CD14-positive monocyte (primary cell): Measurements from ENCODE around the gene UHRF1. TPM values are rescaled to one million over a fixed set of nuclear protein-coding genes. Genes with fewer than 3 reads are reported as not detected.

Experiments
- DNase-seq, 3 donors: peaks; one replicate each; pipeline ENCODE4 v3.0.0-alpha.2; 2011 to 2022
- H2AFZ ChIP-seq: 2 replicates; pipeline ENCODE4 v1.6.0; 2012; ENCODE audit warnings: mild to moderate bottlenecking, low read depth, low read length, inconsistent platforms; ENCODE audit not compliant: insufficient read depth, poor library complexity, severe bottlenecking
- H3K27ac ChIP-seq, 2 donors: 1 replicate in 1 of 2; 2 replicates in 1 of 2; pipeline ENCODE4 v1.5.1; 2012 to 2013; ENCODE audit warnings: low read length in 2 of 2, control low read depth in 1 of 2, inconsistent platforms in 1 of 2, low read depth in 1 of 2, mild to moderate bottlenecking in 1 of 2
- H3K27me3 ChIP-seq, 2 donors: one replicate each; pipeline versions ENCODE4 v1.6.0 to v1.6.1; 2011 to 2013; ENCODE audit warnings: low read length in 2 of 2; ENCODE audit not compliant: control insufficient read depth in 2 of 2, insufficient read depth in 2 of 2
- H3K36me3 ChIP-seq, 2 donors: replicated peaks in 1 of 2; 1 replicate in 1 of 2; 2 replicates in 1 of 2; pipeline versions ENCODE4 v1.5.1 to v1.6.1; 2012 to 2013; ENCODE audit warnings: low read length in 2 of 2, control low read depth in 1 of 2, inconsistent platforms in 1 of 2, mild to moderate bottlenecking in 1 of 2; ENCODE audit not compliant: insufficient read depth in 2 of 2, control insufficient read depth in 1 of 2
- H3K4me1 ChIP-seq, 2 donors: 1 replicate in 1 of 2; 2 replicates in 1 of 2; pipeline versions ENCODE4 v1.5.1 to v1.6.1; 2012 to 2013; ENCODE audit warnings: low read length in 2 of 2, control low read depth in 1 of 2, inconsistent platforms in 1 of 2, mild to moderate bottlenecking in 1 of 2, moderate library complexity in 1 of 2; ENCODE audit not compliant: insufficient read depth in 2 of 2, control insufficient read depth in 1 of 2
- H3K4me2 ChIP-seq: replicated peaks from 2 replicates; pipeline ENCODE3; 2012; ENCODE audit warnings: low read length, moderate library complexity, mild to moderate bottlenecking; ENCODE audit not compliant: poor library complexity, severe bottlenecking; ENCODE audit errors: extremely low read depth
- H3K4me3 ChIP-seq, 3 experiments: fragments of 200-600 bp in 1 of 3; sonication (generic) in 1 of 3; replicated peaks in 1 of 3; 1 replicate in 2 of 3; 2 replicates in 1 of 3; pipeline ENCODE4 v1.5.1; 2011 to 2013; ENCODE audit warnings: low read length in 3 of 3, mild to moderate bottlenecking in 3 of 3, control low read depth in 2 of 3, low read depth in 2 of 3, inconsistent platforms in 1 of 3, moderate library complexity in 1 of 3
- H3K79me2 ChIP-seq: 2 replicates; pipeline ENCODE4 v1.6.0; 2012; ENCODE audit warnings: mild to moderate bottlenecking, control low read depth, inconsistent platforms, low read length, moderate library complexity; ENCODE audit not compliant: insufficient read depth
- H3K9ac ChIP-seq: 2 replicates; pipeline ENCODE4 v1.6.0; 2017; ENCODE audit warnings: low read length, mild to moderate bottlenecking; ENCODE audit not compliant: insufficient read depth, poor library complexity, severe bottlenecking
- H3K9me3 ChIP-seq, 2 donors: replicated peaks in 1 of 2; 1 replicate in 1 of 2; 2 replicates in 1 of 2; pipeline versions ENCODE4 v1.5.1 to v1.6.1; 2012 to 2013; ENCODE audit warnings: low read length in 2 of 2, control low read depth in 1 of 2; ENCODE audit not compliant: control insufficient read depth in 1 of 2, insufficient read depth in 1 of 2
- H4K20me1 ChIP-seq: 2 replicates; pipeline ENCODE4 v1.6.0; 2012; ENCODE audit warnings: mild to moderate bottlenecking, low read length, control low read depth, moderate library complexity; ENCODE audit not compliant: insufficient read depth
- H3K27ac Mint-ChIP-seq, 7 donors: one replicate each; pipeline ENCODE4 v1.8.0; 2020; ENCODE audit warnings: mild to moderate bottlenecking in 7 of 7, mixed read lengths in 7 of 7, moderate library complexity in 6 of 7, inconsistent platforms in 2 of 7
- H3K27me3 Mint-ChIP-seq, 3 donors: one replicate each; pipeline ENCODE4 v1.8.0; 2021 to 2022; ENCODE audit warnings: low read depth in 3 of 3, mild to moderate bottlenecking in 3 of 3, mixed read lengths in 3 of 3, moderate library complexity in 3 of 3, inconsistent platforms in 1 of 3
- H3K36me3 Mint-ChIP-seq, 2 donors: one replicate each; pipeline ENCODE4 v1.8.0; 2020; ENCODE audit warnings: mixed read lengths in 2 of 2, inconsistent platforms in 1 of 2, mild to moderate bottlenecking in 1 of 2
- H3K4me1 Mint-ChIP-seq: one replicate; pipeline ENCODE4 v1.8.0; 2020; ENCODE audit warnings: mild to moderate bottlenecking, mixed read lengths
- H3K4me3 Mint-ChIP-seq, 2 donors: one replicate each; pipeline ENCODE4 v1.8.0; 2020; ENCODE audit warnings: mild to moderate bottlenecking in 2 of 2, mixed read lengths in 2 of 2, moderate library complexity in 1 of 2
- H3K9me3 Mint-ChIP-seq, 7 donors: one replicate each; pipeline ENCODE4 v1.8.0; 2020 to 2022; ENCODE audit warnings: mixed read lengths in 7 of 7, mild to moderate bottlenecking in 6 of 7, moderate library complexity in 6 of 7, inconsistent platforms in 2 of 7
- WGBS: methylation state at CpG from one replicate; pipeline ENCODE4 v1.1.5; 2013; ENCODE audit warnings: missing lambda C conversion rate; ENCODE audit not compliant: insufficient coverage; 5-methylcytosine and 5-hydroxymethylcytosine counted together
- intact Hi-C, 2 donors: fragments of 100-400 bp; cut with micrococcal nuclease; formaldehyde crosslinking; loops; one replicate each; pipeline versions ENCODE4 v1.15.0 to v1.15.1; 2023
- polyA plus RNA-seq, 3 donors: library from polyadenylated mRNA; depleted of rRNA in 1 of 3; unstranded in 2 of 3; stranded (reverse) in 1 of 3; fragments of 300-500 nt in 2 of 3; fragments of >200 nt in 1 of 3; fragmentation: Illumina TruSeq in 2 of 3; gene quantifications; 1 replicate in 2 of 3; 2 replicates in 1 of 3; pipeline ENCODE4 v1.2.3, GENCODE V29; 2012 to 2021
- TF ChIP-seq, protein P1 (sequence below): fragments of 200-600 bp; IDR thresholded peaks from one replicate; pipeline ENCODE4 v1.8.0; 2022; ENCODE audit warnings: antibody characterized with exemption, mild to moderate bottlenecking

Gene UHRF1
- polyA plus RNA-seq, 3 donors = 0.06 to 0.77 (median 0.63) TPM

DNA sequence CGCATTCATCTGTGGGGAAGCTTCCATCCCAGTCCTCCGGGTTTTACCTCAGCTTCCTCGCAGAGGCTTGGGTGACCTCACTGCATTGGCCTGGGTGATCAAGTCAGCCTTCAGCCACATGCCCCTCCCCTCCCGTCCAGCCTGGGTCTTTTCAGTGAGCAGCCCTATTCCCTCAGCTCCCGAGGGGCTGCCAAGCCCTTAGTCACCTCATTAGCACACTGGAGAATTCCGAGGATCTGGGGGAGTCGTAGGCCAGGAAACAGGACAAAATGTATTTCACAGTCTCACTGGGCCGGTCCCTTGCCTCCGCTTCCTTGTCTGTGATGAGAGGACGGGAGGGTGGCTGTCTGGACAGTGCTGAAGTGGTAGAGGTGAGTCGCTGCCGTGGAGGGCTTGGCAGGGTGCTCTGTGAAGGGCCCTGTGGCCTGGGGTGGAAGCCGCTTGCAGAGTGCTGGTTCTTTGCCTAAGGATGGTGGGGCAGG, 79.5 kb downstream of the UHRF1 start:
- DNase-seq = no peak
- no peak overlapping the region for H2AFZ ChIP-seq
- peaks cover 0 to 6% of the 10 kb centered on the region in 2 donors for H3K9me3 ChIP-seq
- H3K4me1 Mint-ChIP-seq = peaks cover 2% of the 10 kb centered on the region
- H3K27me3 ChIP-seq = no peaks in the 10 kb centered on the region
- peaks cover 0 to 11% (median 0%) of the 10 kb centered on the region in 7 donors for H3K9me3 Mint-ChIP-seq
- H3K4me1 ChIP-seq = no peaks in the 10 kb centered on the region
- no peak overlapping the region for H3K4me2 ChIP-seq
- H3K27ac ChIP-seq = no peak overlapping the region
- peaks cover 11 to 36% of the 10 kb centered on the region in 2 donors for H3K36me3 Mint-ChIP-seq
- H3K4me3 ChIP-seq = no peak overlapping the region
- no peak overlapping the region for H3K27ac Mint-ChIP-seq
- peaks cover 0 to 3% (median 2%) of the 10 kb centered on the region in 3 donors for H3K27me3 Mint-ChIP-seq
- peaks cover 3 to 5% of the 10 kb centered on the region in 2 donors for H3K36me3 ChIP-seq
- H3K79me2 ChIP-seq = peaks cover 93% of the 10 kb centered on the region
- H4K20me1 ChIP-seq = peaks cover 100% of the 10 kb centered on the region
- WGBS = 95% methylated on average over 10 of the region's 13 CpGs
- TF ChIP-seq, protein P1, sequence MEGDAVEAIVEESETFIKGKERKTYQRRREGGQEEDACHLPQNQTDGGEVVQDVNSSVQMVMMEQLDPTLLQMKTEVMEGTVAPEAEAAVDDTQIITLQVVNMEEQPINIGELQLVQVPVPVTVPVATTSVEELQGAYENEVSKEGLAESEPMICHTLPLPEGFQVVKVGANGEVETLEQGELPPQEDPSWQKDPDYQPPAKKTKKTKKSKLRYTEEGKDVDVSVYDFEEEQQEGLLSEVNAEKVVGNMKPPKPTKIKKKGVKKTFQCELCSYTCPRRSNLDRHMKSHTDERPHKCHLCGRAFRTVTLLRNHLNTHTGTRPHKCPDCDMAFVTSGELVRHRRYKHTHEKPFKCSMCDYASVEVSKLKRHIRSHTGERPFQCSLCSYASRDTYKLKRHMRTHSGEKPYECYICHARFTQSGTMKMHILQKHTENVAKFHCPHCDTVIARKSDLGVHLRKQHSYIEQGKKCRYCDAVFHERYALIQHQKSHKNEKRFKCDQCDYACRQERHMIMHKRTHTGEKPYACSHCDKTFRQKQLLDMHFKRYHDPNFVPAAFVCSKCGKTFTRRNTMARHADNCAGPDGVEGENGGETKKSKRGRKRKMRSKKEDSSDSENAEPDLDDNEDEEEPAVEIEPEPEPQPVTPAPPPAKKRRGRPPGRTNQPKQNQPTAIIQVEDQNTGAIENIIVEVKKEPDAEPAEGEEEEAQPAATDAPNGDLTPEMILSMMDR = no peak
- intact Hi-C loops = no loop called here
- no peak overlapping the region for H3K9ac ChIP-seq
- H3K4me3 Mint-ChIP-seq = no peak overlapping the region

DNA sequence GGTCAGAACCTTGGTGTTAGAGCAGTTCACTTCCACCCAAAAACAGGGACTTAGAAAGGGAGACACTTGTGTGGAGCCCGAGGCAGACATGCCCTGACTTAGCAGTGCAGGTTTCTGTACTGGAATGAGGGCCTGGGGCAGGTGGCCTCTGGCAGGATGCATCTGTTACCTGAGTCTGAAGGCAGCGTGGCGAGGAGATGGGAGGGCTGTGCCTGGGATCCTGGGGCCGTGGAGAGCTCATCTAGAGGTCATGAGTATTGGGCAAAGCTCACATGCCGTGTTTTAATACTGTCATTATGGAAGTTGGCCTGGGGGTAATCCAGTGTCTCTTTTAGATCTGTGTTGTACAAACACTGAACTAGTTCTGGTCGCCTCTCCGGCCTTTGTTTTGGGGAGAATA, 81.0 kb downstream of the UHRF1 start:
- DNase-seq = no peak
- peaks cover 0 to 2% (median 0%) of the 10 kb centered on the region in 3 donors for H3K27me3 Mint-ChIP-seq
- peaks cover 0 to 11% (median 0%) of the 10 kb centered on the region in 7 donors for H3K9me3 Mint-ChIP-seq
- peak overlapping the region in 2 of 7 donors; percentile 46 to 50 for H3K27ac Mint-ChIP-seq
- TF ChIP-seq, protein P1 = no peak
- H3K36me3 ChIP-seq = peaks cover 0 to 5% of the 10 kb centered on the region in 2 donors
- H2AFZ ChIP-seq = no peak overlapping the region
- H3K4me3 Mint-ChIP-seq = no peak overlapping the region
- peaks cover 91% of the 10 kb centered on the region for H3K79me2 ChIP-seq
- 76% methylated on average over 7 of the region's 7 CpGs for WGBS
- no peaks in the 10 kb centered on the region for H3K27me3 ChIP-seq
- no peak overlapping the region for H3K4me2 ChIP-seq
- H3K9ac ChIP-seq = no peak overlapping the region
- no peak overlapping the region for H3K4me3 ChIP-seq
- peaks cover 2% of the 10 kb centered on the region for H3K4me1 Mint-ChIP-seq
- H3K9me3 ChIP-seq = peaks cover 0 to 6% of the 10 kb centered on the region in 2 donors
- intact Hi-C loops = no loop called here
- no peaks in the 10 kb centered on the region for H3K4me1 ChIP-seq
- peaks cover 100% of the 10 kb centered on the region for H4K20me1 ChIP-seq
- no peak overlapping the region for H3K27ac ChIP-seq
- peaks cover 14 to 34% of the 10 kb centered on the region in 2 donors for H3K36me3 Mint-ChIP-seq
